Hypothalamus (tissue), 51 donors: ENCODE data around the gene TUBA4A.
"Not testable (repeated sequence)": the region's sequence is repeated elsewhere in the genome, so short reads cannot be mapped to it uniquely, and the experiment has no call there.

Source experiments
- DNase-seq, 51 donors: peaks; one replicate each; lab custom pipeline; 2025; lab: John Stamatoyannopoulos, UW

TUBA4A gene

DNA sequence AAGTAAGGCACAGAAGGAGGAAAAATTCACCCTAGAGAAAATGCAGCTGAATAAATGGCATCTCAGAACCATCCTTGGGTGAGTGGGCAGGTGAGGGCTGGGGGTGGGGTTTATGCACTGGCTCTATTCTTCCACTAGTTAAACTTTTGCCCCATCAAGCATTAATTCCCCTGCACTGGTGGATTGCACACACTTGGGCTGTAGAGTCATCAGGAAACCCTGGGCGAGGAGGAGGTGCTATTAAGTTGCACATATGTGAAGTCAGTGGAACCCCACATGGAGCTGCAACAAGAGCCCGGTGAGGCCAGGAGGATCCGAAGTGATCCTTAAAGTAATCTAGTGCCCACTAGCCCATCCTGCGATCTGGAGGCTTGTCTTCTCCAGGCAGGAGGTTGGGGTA lies 18.6 kb upstream of the TUBA4A start:
- no peak for DNase-seq

DNA sequence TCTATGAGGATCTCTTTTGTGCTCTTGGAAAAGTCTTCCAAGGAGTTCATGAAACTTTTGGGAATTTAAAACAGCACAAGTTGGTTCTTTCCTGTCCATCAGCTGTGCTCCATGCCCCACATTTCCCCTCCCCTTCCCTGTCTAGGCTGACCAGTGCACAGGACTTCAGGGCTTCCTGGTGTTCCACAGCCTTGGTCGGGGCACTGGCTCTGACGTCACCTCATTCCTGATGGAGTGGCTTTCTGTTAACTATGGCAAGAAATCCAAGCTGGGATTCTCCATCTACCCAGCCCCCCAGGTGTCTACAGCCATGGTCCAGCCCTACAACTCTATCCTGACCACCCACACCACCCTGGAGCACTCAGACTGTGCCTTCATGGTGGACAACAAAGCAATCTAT lies 17.3 kb upstream of the TUBA4A start:
- no peak for DNase-seq

DNA sequence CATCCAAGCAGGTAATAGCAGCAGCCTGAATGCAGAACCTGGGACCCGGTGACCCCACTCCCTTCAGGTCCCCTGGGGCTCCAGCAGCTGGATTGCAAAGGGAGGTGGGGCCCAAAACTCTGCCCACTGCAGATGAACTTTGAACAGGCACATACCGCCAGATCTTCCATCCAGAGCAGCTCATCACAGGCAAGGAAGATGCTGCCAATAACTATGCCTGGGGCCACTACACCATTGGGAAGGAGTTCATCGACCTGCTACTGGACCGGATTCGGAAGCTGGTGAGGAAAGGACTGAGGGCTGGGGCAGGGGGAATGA lies 16.3 kb upstream of the TUBA4A start:
- DNase-seq: no peak

DNA sequence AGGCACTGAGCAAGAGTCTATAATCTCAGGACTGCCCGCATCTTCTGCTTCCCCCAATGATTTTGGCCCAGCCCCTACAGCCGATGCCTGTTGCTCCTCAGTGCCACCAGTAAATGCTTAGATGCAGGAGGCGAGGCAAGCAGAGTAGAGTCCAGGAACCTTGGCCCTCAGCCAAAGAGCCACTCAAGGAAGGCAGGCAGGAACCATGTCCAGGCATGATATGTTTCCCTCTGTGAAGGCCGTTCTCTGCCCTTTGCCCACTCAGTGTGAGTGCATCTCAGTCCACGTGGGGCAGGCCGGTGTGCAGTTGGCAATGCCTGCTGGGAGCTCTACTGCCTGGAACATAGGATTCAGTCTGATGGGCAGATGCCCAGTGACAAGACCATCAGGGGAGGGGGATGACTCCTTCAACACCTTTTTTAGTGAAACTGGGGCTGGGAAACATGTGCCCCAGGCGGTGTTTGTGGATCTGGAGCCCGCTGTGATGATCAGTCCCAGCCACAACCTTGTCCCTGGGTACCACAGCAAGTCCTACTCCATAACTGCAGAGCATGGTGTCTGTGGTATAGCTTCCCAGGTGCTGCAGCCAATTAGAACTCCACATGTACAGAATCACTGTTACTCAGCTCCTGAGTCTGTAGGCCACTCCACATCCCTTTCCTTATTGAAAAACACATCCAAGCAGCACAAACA lies 15.8 kb upstream of the TUBA4A start:
- DNase-seq: no peak

DNA sequence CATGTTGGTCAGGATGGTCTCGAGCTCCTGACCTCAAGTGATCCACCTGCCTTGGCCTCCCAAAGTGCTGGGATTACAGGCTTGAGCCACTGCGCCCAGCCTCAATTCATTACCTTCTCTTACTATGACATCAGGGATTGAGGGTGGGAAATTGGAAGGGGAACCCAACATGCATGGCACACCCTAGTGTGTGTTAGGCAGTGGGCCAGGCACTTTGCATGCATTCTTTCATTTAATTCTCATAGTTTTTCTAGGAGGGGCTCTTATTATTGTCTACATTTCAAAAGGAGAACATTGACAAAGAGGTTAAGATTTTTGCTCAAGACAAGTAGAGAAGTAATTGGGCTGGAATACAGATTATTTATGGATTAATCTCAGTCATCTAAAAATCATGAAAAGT lies 14.6 kb upstream of the TUBA4A start:
- no peak for DNase-seq

DNA sequence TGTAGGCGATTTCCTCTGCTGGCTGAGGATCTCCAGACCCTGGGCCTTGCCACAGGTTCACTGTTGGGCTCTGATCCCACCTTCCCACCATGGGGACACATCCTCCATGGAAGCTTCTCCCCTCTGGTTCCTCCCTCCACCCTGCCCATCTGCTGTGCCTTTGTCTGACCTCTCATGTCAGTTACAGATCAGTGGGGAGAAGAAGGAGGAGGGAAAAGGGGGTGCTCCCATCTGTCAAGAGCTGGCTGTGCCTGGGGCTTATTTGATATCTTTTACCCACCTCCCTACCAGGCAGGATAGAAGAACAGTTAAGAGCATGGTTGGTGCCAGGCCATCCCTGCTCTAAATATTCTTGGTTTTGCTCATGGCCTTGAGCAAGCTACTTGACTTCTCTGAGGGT lies 13.2 kb upstream of the TUBA4A start:
- DNase-seq: no peak

DNA sequence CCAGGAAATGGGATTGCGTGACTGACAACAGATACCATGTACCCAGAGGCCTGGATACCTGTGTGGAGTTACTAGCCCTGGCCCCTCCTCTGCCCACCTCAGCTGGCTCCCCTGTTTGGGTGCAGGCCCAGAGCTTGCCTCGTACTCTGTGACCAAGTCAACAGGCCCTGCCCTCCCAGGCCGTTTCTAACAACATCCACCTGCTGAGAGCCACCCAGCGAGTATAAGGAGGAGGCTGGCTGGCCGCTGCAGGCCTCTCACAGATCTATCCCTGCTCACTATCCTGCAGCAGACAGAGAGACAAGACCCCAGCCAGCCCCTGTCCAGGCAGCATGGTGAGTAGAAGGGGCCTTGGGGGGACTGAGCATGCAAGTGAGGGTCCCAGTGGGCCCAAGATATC lies 12.5 kb upstream of the TUBA4A start:
- DNase-seq: no peak

DNA sequence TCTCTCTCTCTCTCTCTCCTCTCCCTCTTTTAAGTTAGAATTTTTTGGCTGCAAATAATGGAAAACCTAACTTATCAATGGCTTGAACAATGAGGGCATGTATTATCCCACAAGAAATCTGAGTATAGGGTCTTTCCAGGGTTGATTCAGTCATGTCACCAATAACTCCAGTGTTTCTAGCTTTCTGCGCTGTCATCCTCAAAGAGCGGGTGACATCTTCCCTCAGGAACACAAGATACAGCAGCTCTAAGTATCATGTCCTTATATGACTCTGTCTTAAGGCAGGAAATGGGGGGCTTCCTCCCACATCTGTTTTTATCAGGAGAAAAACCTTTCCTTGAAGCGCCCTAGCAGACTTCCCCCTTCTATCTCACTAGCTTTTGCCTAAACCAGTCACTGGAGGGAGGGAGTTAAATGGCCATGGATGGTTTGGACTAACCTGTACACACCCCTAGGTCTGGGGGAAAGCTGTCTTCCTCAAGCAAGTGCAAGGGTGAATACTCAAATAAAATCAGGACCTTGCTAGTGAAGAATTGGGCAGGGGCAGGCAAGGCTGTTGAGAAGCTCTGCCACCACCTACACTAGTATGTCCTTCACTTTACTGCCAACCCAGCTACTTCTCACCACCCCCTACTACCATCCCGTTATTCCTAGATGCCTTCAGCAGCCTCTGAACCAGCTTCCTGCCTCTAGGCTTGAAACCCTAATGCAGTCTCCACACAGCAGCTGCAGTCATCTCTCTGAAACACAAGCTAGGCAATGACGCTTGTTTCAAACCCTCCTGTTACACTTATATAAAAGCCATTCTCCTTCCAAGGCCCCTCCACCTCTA lies 7.5 kb upstream of the TUBA4A start:
- DNase-seq: no peak

DNA sequence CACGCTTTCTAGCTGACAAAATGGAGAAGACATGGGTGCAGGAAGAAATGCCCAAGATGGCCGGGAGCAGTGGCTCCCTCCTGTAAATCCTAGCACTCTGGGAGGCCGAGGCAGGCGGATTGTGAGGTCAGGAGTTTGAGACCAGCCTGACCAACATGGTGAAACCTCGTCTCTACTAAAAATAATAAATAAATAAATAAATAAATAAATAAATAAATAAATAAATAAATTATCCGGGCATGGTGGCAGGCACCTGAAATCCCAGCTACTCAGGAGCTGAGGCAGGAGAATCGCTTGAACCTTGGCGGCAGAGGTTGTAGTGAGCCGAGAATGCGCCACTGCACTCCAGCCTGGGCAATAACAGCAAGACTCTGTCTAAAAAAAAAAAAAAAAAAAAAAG lies 5.2 kb upstream of the TUBA4A start:
- not testable (repeated sequence) for DNase-seq

DNA sequence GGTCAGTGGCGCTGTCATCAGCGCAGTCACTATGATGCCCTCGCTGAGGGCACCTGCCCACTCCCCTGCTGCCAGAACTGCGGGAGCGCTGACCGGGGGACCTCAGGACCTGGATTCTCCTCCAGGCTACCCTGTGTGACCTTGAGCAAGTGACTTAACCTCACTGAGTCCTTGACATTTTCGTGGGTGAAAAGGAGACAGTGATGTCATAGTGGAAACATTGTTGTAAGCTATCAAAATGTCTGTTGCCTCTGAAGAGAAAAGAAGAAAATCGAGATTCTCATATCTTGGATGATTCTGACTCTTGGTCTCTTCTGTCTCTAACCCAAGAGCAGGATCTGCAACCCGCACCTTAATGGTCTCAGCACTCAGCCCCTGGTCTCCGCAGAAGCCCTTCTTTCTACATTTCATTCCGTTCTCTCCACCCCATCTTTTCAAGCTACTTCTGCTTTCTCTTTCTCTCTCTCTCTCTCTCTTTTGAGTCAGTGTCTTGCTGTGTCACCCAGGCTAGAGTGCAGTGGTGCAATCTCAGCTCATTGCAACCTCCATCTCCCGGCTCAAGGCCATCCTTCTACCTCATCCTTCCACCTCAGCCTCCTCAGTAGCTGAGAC lies 978 bp upstream of the TUBA4A start:
- peak in 1 of 51 donors; percentile 44 for DNase-seq

DNA sequence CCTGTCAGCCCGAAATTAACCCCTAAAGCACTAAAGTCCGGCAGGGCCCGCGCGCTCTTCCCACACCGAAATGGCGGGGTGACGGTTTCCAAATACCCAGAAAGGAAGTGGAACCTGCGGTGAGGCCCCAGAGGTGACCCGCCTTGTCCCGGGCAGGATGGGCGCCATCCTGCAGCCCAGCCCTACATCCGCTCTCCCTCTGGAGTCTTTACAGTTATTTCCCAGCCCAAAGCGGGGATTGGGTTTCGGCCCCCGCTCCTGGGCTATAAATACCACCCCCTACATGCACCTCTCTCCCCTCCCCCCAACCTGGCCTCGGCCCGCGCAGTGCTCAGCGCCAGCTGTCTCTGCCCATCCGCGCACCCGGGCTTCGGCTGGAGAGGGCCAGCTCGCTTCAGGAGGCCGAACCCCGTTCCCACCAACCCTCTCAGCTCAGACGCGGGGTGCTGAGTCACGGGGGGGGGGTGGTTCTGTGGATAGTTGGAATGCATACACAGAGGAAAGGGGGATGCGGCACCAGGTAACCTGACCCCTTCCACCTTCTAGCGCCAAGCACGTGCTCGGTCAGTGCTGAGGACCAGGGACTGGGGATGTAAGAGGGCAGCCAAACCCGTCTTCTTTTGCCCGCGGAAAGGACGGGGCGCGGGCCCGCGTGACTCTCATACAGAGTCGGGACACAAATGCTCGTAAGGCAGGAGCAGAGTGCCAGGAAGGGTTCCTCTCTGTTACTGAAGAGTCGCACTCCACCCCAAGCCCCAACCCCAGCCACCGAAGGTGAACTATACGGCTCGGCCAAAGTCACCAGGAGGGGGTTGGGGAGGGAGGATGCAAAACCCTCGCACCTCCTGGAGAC lies 592 bp downstream of the TUBA4A start, which contains the start of gene TUBA4B:
Gene TUBA4B, plus strand, starts transcription at position 344 of the 853 bp plus-strand sequence. Its CDS starts 165 bp downstream, at position 509.
- DNase-seq: peak in 18 of 51 donors; percentile 14 to 52 (median 38)

DNA sequence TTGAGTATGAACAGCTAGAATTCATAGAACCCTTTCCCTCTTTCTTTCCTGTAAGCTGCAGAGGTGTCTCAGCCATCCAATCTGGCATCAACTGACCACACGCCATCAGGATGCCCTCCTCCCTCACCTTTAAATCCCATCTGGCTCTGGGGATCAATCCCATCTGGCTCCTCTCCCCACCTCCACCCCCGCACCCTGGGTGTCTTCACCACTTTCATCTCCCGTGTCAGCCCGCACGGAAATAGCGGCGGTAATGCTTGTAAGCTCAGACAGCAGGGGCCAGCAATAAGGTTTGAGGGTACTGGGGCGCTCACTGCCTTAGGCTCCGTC lies 1.2 kb downstream of the TUBA4A start:
- peak in 1 of 51 donors; percentile 12 for DNase-seq

DNA sequence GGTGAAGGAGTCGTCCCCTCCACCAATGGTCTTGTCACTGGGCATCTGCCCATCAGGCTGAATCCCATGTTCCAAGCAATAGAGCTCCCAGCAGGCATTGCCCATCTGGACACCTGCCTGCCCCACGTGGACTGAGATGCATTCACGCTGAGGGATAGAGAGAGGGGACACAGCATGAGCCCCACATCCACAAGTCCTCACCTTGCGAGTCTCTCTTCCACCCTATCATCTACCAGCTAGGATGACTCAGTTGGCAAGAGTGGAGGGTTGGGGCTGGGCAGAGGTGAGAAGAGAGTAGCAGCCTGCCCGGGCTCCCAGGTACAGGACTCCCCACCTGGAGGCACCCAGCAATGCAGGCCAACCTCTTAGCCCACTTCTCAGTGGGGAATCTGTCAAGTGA lies 1.6 kb downstream of the TUBA4A start:
- no peak for DNase-seq

DNA sequence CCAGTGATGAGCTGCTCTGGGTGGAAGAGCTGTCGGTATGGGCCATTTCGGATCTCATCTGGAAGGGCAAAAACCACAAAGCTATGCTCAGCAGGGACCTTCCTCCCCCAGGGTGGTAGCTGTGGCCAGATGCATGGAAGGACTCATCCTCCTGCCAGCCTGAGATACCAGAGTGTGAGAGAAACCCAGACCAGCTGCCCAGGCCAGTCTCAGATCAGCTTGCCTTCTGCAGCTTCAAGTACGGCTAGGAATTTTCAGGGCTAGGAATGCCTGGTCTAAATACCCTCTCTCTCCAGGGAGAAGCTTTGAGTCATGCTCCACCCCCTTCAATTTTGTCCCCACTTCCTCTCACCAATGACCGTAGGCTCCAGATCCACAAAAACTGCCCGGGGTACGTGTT lies 2.1 kb downstream of the TUBA4A start:
- DNase-seq: no peak

DNA sequence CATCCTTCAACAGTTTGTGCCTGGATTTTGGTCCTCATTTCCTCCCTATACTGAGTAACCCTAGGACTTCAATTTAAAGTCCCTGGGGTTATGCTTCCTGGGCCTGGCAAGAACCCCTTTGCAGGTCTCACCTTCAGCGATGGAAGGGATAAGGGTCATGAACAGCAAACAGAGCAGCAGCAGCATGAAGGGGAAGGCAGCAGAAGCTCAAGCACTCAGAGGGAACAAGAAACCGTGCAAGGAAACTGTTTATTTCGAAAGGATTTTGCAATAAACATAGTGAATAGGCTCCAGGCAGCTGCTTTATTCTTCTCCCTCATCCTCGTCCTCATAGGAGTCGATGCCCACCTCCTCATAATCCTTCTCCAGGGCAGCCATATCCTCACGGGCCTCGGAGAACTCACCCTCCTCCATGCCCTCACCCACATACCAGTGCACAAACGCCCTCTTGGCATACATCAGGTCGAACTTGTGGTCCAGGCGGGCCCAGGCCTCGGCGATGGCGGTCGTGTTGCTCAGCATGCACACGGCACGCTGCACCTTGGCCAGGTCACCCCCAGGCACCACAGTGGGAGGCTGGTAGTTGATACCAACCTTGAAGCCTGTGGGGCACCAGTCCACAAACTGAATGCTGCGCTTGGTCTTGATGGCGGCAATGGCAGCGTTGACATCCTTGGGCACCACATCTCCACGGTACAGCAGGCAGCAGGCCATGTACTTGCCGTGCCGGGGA lies 3.5 kb downstream of the TUBA4A start:
- DNase-seq: no peak

DNA sequence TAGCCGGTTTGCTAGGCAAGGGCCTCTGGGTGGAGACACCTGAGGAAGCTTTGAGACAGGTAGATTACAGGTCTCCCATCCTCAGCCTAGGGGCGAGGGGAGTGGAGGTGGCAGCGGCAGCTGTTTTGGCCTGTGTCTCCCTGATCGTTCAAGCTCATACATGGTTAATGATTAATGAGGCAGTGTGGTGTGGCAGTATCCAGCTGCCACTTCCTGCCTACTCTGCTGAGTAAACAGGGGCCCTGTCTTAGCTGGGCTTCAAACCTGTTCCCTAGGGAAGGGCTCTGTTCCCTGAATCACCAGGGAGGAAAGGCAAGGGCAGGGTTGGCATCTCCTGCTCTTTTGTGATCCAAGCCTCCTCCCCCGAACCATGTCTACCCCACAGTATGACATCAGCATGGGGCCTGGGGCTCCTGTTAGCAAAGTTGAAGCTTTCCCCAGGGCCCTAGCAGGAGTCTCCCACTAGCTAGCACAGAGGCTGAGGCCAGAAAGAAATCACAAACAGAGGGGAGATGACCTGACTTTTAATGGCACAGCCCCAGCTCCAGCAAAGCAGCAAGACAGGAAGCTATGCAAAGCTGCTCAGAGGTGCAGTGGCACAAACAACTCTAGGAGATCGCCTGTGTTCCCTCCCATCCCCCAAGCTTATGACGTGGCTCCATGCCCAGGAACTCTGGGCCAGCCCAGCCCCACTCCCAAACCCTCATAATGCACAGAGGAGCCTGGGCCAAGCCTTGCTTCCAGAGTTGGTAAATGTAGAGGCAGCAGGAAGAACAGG lies 4.3 kb downstream of the TUBA4A start:
- DNase-seq: peak in 39 of 51 donors; percentile 8 to 87 (median 54)

DNA sequence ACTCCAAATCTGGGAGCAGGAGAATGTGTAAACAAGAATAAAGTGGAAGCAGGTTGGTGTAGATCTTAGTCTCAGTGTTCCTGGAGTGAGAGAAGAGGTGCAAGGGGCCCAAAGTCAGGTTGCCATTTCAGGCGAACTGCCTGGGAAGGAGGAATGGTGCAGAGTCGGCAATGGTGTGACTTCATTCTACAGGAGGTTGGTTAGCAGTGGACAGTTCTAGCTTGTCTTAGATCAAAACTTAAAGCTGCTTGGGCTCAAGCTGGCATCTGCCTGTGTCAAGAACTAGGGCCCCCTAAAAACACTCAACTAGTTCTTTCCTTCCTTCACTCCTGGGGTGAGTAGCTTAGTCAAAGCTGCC lies 4.9 kb downstream of the TUBA4A start:
- DNase-seq: no peak

DNA sequence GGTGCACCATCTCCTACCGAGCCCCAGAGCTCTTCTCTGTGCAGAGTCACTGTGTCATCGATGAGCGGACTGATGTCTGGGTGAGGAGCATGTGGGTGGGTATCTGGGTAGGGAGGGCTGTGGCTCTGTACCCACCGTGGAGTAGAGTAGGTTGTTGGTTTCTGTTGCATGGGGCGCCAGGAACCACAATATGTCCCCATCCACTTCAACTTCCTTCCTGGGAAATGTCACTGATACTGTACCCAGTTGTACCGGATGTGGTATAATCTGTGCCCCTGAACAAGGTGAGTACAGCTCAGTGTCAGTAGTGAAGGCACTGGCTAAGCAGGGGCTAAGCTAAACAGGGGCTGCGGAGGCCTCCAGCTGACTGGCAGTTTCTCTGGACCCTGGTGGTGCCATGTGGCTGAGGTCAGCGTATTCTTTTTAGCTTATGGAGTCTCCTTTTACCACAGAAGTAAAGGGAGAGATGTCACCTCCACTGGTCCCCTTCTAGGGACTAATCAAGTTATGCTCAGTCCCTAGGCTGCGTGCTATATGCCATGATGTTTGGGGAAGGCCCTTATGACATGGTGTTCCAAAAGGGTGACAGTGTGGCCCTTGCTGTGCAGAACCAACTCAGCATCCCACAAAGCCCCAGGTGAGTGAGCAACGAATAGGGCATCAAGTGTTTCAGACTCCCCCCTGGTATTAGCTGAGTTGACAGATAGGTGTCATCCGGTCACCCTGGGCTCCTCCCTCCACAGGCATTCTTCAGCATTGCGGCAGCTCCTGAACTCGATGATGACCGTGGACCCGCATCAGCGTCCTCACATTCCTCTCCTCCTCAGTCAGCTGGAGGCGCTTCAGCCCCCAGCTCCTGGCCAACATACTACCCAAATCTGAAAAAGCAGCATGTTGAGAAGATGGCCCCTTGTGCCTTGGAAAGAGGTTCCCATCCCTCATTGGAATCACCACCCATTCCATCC lies 5.8 kb downstream of the TUBA4A start:
- no peak for DNase-seq
